Measurements from ENCODE around the gene MOGAT1. TPM values are rescaled to one million over a fixed set of nuclear protein-coding genes. Genes with fewer than 3 reads are reported as not detected.

Gene MOGAT1
- total and polyA plus RNA-seq, 2 of the 13 experiments (the other 11 are each of a cell fraction or from before 2014, with no cell fraction given), result 0.98 to 4.3 TPM

GRCh38 chr2:222670191-222671038 is 1.0 kb upstream of the MOGAT1 start (continued):
- TF ChIP-seq ZNF512B (CRISPR knock-in tag; IDR thresholded peaks at IDR 0.05; ENCODE audit: borderline replicate concordance) (0 out of 2 replicates have a peak, but pooled peaks have one; percentile 47), ZNF878 (CRISPR knock-in tag; IDR thresholded peaks at IDR 0.05) (no peak), CBX1 (IDR thresholded peaks at IDR 0.05; ENCODE audit: low read depth) (peak; percentile 56), ZNF251 (CRISPR knock-in tag; IDR thresholded peaks at IDR 0.05) (no peak), U2AF2 (IDR thresholded peaks at IDR 0.05; ENCODE audit: low read depth, low read length) (no peak), CENPT (CRISPR knock-in tag; IDR thresholded peaks at IDR 0.05; ENCODE audit: low read depth) (no peak; the same call in 1 of the 2 replicates), ZNF44 (CRISPR knock-in tag; IDR thresholded peaks at IDR 0.05) (peak; percentile 88), HHEX (CRISPR knock-in tag; IDR thresholded peaks at IDR 0.05) (no peak), DNMT3B (CRISPR knock-in tag; conservative IDR thresholded peaks at IDR 0.05) (no peak; the same call in 1 of the 2 replicates), CREB3 (CRISPR knock-in tag; IDR thresholded peaks at IDR 0.05) (no peak), ZNF547 (CRISPR knock-in tag; IDR thresholded peaks at IDR 0.05) (no peak), FIP1L1 (IDR thresholded peaks at IDR 0.05; ENCODE audit: borderline replicate concordance, insufficient read depth, low read depth, low read length) (no peak), PHF21A (CRISPR knock-in tag; IDR thresholded peaks at IDR 0.05) (peak; percentile 33; the same call in 1 of the 2 replicates), CHD4 (IDR thresholded peaks at IDR 0.05; ENCODE audit: borderline replicate concordance, low read length) (peak; percentile 68; the same call in 1 of the 2 replicates), PTBP1 (IDR thresholded peaks at IDR 0.05; ENCODE audit: low read depth, low read length, poor library complexity, severe bottlenecking) (no peak), SP5 (CRISPR knock-in tag; IDR thresholded peaks at IDR 0.05; ENCODE audit: borderline replicate concordance, low read depth) (0 out of 2 replicates have a peak, but pooled peaks have one; percentile 26), ZNF629 (CRISPR knock-in tag; conservative IDR thresholded peaks at IDR 0.05) (peak; percentile 42), ZNF451 (CRISPR knock-in tag; IDR thresholded peaks at IDR 0.05) (no peak), IRX3 (CRISPR knock-in tag; IDR thresholded peaks at IDR 0.05; ENCODE audit: borderline replicate concordance, low read depth) (no peak), YEATS4 (CRISPR knock-in tag; IDR thresholded peaks at IDR 0.05; ENCODE audit: borderline replicate concordance) (peak; percentile 53; the same call in 1 of the 2 replicates)
- TF ChIP-seq, protein P1, sequence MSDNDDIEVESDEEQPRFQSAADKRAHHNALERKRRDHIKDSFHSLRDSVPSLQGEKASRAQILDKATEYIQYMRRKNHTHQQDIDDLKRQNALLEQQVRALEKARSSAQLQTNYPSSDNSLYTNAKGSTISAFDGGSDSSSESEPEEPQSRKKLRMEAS (IDR thresholded peaks at IDR 0.05), result peak; percentile 20
- TF ChIP-seq, protein P2, sequence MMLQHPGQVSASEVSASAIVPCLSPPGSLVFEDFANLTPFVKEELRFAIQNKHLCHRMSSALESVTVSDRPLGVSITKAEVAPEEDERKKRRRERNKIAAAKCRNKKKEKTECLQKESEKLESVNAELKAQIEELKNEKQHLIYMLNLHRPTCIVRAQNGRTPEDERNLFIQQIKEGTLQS (CRISPR knock-in tag; IDR thresholded peaks at IDR 0.05), result no peak
- TF ChIP-seq, protein P3, sequence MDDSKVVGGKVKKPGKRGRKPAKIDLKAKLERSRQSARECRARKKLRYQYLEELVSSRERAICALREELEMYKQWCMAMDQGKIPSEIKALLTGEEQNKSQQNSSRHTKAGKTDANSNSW (CRISPR knock-in tag; IDR thresholded peaks at IDR 0.05; ENCODE audit: borderline replicate concordance), result peak; percentile 55; the same call in 1 of the 2 replicates
- TF ChIP-seq, protein P4, sequence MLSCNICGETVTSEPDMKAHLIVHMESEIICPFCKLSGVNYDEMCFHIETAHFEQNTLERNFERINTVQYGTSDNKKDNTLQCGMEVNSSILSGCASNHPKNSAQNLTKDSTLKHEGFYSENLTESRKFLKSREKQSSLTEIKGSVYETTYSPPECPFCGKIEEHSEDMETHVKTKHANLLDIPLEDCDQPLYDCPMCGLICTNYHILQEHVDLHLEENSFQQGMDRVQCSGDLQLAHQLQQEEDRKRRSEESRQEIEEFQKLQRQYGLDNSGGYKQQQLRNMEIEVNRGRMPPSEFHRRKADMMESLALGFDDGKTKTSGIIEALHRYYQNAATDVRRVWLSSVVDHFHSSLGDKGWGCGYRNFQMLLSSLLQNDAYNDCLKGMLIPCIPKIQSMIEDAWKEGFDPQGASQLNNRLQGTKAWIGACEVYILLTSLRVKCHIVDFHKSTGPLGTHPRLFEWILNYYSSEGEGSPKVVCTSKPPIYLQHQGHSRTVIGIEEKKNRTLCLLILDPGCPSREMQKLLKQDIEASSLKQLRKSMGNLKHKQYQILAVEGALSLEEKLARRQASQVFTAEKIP (CRISPR knock-in tag; IDR thresholded peaks at IDR 0.05; ENCODE audit: borderline replicate concordance), result no peak

All from HepG2 (cell line).